ENCODE measurements around the gene SMAD6. TPM values are rescaled to one million over a fixed set of nuclear protein-coding genes. Genes with fewer than 3 reads are reported as not detected.

Gene SMAD6
- total and polyA plus RNA-seq, 2 experiments from 2014 or later, result 1.6 to 15.7 TPM

- peak overlapping the region; percentile 85 for H2AFZ ChIP-seq
- no peaks in the 10 kb centered on the region for H3K9me2 ChIP-seq (ENCODE audit: insufficient read depth)
- DNase-seq (ENCODE audit: low spot score) (no peak), ATAC-seq (peak; percentile 22; the same call in 2 of the 3 replicates)
- TF ChIP-seq EZH2 (IDR thresholded peaks at IDR 0.05; ENCODE audit: low read depth, unreplicated experiment) (no peak), ZNF331 (CRISPR knock-in tag; IDR thresholded peaks at IDR 0.05; ENCODE audit: low read depth) (no peak), ZNF462 (CRISPR knock-in tag; IDR thresholded peaks at IDR 0.05) (no peak), JUNB (IDR thresholded peaks at IDR 0.05; ENCODE audit: unreplicated experiment) (no peak), ETS1 (IDR thresholded peaks at IDR 0.05) (no peak), CREB1 (CRISPR knock-in tag; IDR thresholded peaks at IDR 0.05; ENCODE audit: low read depth) (no peak), EZH2phosphoT487 (IDR thresholded peaks at IDR 0.05; ENCODE audit: unreplicated experiment) (no peak), CTCF (conservative IDR thresholded peaks at IDR 0.05; ENCODE audit: low read depth in 2 of 2) (no peak), NANOG (IDR thresholded peaks at IDR 0.05; ENCODE audit: borderline replicate concordance) (no peak), STAT1 (IDR thresholded peaks at IDR 0.05; ENCODE audit: unreplicated experiment) (no peak)
- H3K4me3 ChIP-seq, result no peak overlapping the region
- peaks cover 7% of the 10 kb centered on the region for H3K27me3 Mint-ChIP-seq (ENCODE audit: insufficient read depth, low read depth, poor library complexity)
- no peak overlapping the region for H3K27ac ChIP-seq (ENCODE audit: low read depth)
- H3F3A ChIP-seq (replicated peaks; ENCODE audit: low read depth), result no peaks in the 10 kb centered on the region
- H3K4me2 ChIP-seq, result no peak overlapping the region
- H3K4me1 ChIP-seq (ENCODE audit: insufficient read depth), result no peaks in the 10 kb centered on the region; the same call in 1 of the 2 replicates
- H3K36me3 Mint-ChIP-seq (ENCODE audit: low read depth), result no peaks in the 10 kb centered on the region
- no peaks in the 10 kb centered on the region for H3K36me3 ChIP-seq (ENCODE audit: insufficient read depth)
- peaks cover 19% of the 10 kb centered on the region for H3K4me1 Mint-ChIP-seq
- H3K4me3 Mint-ChIP-seq, result no peak overlapping the region
- no peaks in the 10 kb centered on the region for H3K27me3 ChIP-seq (ENCODE audit: insufficient read depth)
- H3K9me3 Mint-ChIP-seq, result no peaks in the 10 kb centered on the region
- no peaks in the 10 kb centered on the region for H4K20me1 ChIP-seq (replicated peaks; ENCODE audit: insufficient read depth)
- no peaks in the 10 kb centered on the region for H3K79me2 ChIP-seq (replicated peaks; ENCODE audit: insufficient read depth)
- H3K27ac Mint-ChIP-seq, result peak overlapping the region; percentile 35
Observed at GRCh38 chr15:66802025-66803001, 100.3 kb downstream of the SMAD6 start.
